ENCODE measurements around the gene PTP4A2. TPM values are rescaled to one million over a fixed set of nuclear protein-coding genes. Genes with fewer than 3 reads are reported as not detected.
"Not testable (repeated sequence)": the region's sequence is repeated elsewhere in the genome, so short reads cannot be mapped to it uniquely, and the experiment has no call there.

PTP4A2 gene
- total and polyA plus RNA-seq, 8 donors = 78.6 to 330 (median 167) TPM

- 23 to 39% (median 32%) methylated on average over 7 of the region's 7 CpGs for WGBS, 5 donors
- no peak for DNase-seq
- intact Hi-C loops (cut with DNase I; ENCODE audit: low total_unique reads) = no loop called here
- no peak for TF ChIP-seq EP300 (IDR thresholded peaks at IDR 0.05)
- no peak for TF ChIP-seq POLR2AphosphoS5 (IDR thresholded peaks at IDR 0.05)
- H3K36me3 ChIP-seq = no peaks in the 10 kb centered on the region
- peak overlapping the region in 4 of 5 donors; percentile 93 to 99 (median 98) for H3K27ac ChIP-seq
- no peaks in the 10 kb centered on the region for H3K27me3 ChIP-seq
- no peaks in the 10 kb centered on the region for H3K9me3 ChIP-seq
- peak overlapping the region in 2 of 4 donors; percentile 2 for H3K4me3 ChIP-seq
- peaks cover 80 to 100% (median 95%) of the 10 kb centered on the region in 4 donors for H3K4me1 ChIP-seq
Measured at GRCh38 chr1:31930836-31931592, 7.2 kb downstream of the PTP4A2 start.

GRCh38 chr1:31927661-31927980, 10.5 kb downstream of the PTP4A2 start:
- peaks cover 82 to 100% (median 93%) of the 10 kb centered on the region in 4 donors for H3K4me1 ChIP-seq
- peak overlapping the region in 4 of 5 donors; percentile 5 to 99 (median 54) for H3K27ac ChIP-seq
- DNase-seq = no peak
- peak overlapping the region in 1 of 4 donors; percentile 3 for H3K4me3 ChIP-seq
- intact Hi-C loops (cut with DNase I; ENCODE audit: low total_unique reads) = no loop called here
- no peaks in the 10 kb centered on the region for H3K27me3 ChIP-seq
- WGBS, 5 donors = 43 to 71% (median 61%) methylated on average over 3 of the region's 3 CpGs
- TF ChIP-seq CTCF (IDR thresholded peaks at IDR 0.05) = no peak
- no peak for TF ChIP-seq POLR2A (IDR thresholded peaks at IDR 0.05)
- TF ChIP-seq EP300 (IDR thresholded peaks at IDR 0.05) = no peak
- TF ChIP-seq POLR2AphosphoS5 (IDR thresholded peaks at IDR 0.05) = no peak
- H3K9me3 ChIP-seq = no peaks in the 10 kb centered on the region
- no peaks in the 10 kb centered on the region for H3K36me3 ChIP-seq

- Histone ChIP-seq H3K27me3 (no peaks in the 10 kb centered on the region), H3K4me1 (peaks cover 82 to 100% (median 93%) of the 10 kb centered on the region in 4 donors), H3K27ac (peak overlapping the region; percentile 5 to 99 (median 52)), H3K36me3 (no peaks in the 10 kb centered on the region), H3K9me3 (no peaks in the 10 kb centered on the region), H3K4me3 (peak overlapping the region in 1 of 4 donors; percentile 3)
- WGBS, 5 donors = 40 to 66% (median 59%) methylated on average over 8 of the region's 8 CpGs
- intact Hi-C loops (cut with DNase I; ENCODE audit: low total_unique reads) = no loop called here
- DNase-seq = no peak
- TF ChIP-seq POLR2AphosphoS5 (IDR thresholded peaks at IDR 0.05) (no peak), EP300 (IDR thresholded peaks at IDR 0.05) (no peak)
Measured at GRCh38 chr1:31926853-31927660, 11.1 kb downstream of the PTP4A2 start.

GRCh38 chr1:31926252-31926651, 11.9 kb downstream of the PTP4A2 start:
- Histone ChIP-seq H3K36me3 (no peaks in the 10 kb centered on the region), H3K27me3 (no peaks in the 10 kb centered on the region), H3K9me3 (no peaks in the 10 kb centered on the region), H3K27ac (peak overlapping the region in 4 of 5 donors; percentile 5 to 99 (median 54)), H3K4me1 (peaks cover 80 to 100% (median 90%) of the 10 kb centered on the region in 4 donors), H3K4me3 (no peak overlapping the region)
- 46 to 60% (median 51%) methylated on average over 2 of the region's 2 CpGs for WGBS, 5 donors
- intact Hi-C loops (cut with DNase I; ENCODE audit: low total_unique reads) = no loop called here
- no peak for TF ChIP-seq EP300 (IDR thresholded peaks at IDR 0.05)
- TF ChIP-seq POLR2AphosphoS5 (IDR thresholded peaks at IDR 0.05) = no peak
- no peak for TF ChIP-seq POLR2A (IDR thresholded peaks at IDR 0.05)
- TF ChIP-seq CTCF (IDR thresholded peaks at IDR 0.05) = no peak
- DNase-seq = no peak

- H3K27ac ChIP-seq = peak overlapping the region in 3 of 5 donors; percentile 52 to 99 (median 60)
- H3K9me3 ChIP-seq; H3K36me3 ChIP-seq; H3K27me3 ChIP-seq; DNase-seq; H3K4me3 ChIP-seq; intact Hi-C loops (cut with DNase I; ENCODE audit: low total_unique reads): not testable (repeated sequence)
- peaks cover 76 to 100% (median 89%) of the 10 kb centered on the region in 4 donors for H3K4me1 ChIP-seq
- 80 to 90% (median 83%) methylated on average over 13 of the region's 13 CpGs for WGBS, 5 donors
Measured at GRCh38 chr1:31925824-31926223, 12.3 kb downstream of the PTP4A2 start.
